Measurements from ENCODE around the gene GJC1.

DNA sequence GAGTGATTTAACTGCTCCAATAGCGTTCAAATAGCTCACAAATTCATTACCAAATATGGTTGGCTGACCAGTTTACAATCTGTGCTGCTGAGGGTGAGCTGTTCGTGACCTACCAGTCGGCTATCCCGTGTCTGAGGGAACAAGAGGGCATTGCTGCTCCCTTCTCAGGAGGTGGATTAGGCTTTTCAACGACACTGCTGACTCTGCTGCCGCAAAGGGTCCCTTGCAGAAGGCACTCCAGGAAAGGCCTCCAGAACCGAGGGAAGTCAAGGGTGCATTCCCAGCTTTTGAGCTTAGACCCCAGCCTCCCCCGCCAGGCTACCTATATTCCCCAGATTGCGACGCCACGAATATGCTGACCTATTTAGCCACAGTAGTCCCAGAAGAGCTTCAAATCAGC is 32.3 kb downstream of the GJC1 start:
- TF ChIP-seq, protein P1, sequence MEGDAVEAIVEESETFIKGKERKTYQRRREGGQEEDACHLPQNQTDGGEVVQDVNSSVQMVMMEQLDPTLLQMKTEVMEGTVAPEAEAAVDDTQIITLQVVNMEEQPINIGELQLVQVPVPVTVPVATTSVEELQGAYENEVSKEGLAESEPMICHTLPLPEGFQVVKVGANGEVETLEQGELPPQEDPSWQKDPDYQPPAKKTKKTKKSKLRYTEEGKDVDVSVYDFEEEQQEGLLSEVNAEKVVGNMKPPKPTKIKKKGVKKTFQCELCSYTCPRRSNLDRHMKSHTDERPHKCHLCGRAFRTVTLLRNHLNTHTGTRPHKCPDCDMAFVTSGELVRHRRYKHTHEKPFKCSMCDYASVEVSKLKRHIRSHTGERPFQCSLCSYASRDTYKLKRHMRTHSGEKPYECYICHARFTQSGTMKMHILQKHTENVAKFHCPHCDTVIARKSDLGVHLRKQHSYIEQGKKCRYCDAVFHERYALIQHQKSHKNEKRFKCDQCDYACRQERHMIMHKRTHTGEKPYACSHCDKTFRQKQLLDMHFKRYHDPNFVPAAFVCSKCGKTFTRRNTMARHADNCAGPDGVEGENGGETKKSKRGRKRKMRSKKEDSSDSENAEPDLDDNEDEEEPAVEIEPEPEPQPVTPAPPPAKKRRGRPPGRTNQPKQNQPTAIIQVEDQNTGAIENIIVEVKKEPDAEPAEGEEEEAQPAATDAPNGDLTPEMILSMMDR (conservative IDR thresholded peaks at IDR 0.05 in 1 of 2, IDR thresholded peaks at IDR 0.05 in 1 of 2; ENCODE audit: extremely low read depth in 1 of 2, insufficient read depth in 1 of 2, low read depth in 1 of 2, low read length in 2 of 2) = no peak
- no peak for TF ChIP-seq EZH2 (IDR thresholded peaks at IDR 0.05; ENCODE audit: borderline replicate concordance, low read length)
